HL-60/S4 treated with retinoic acid at 250 ng/mL for 4 days and 3 days (cell line): Measurements from ENCODE around the gene ADGRG4.
"Not testable (repeated sequence)": the region's sequence is repeated elsewhere in the genome, so short reads cannot be mapped to it uniquely, and the experiment has no call there.

ENCODE experiments used
- in situ Hi-C: fragments of 300-500 bp; cut with MboI; formaldehyde crosslinking; loops from 2 replicates; pipeline ENCODE4 v1.7.0; 2022; ENCODE audit warnings: low sequenced_read_pairs

Gene ADGRG4, protein sequence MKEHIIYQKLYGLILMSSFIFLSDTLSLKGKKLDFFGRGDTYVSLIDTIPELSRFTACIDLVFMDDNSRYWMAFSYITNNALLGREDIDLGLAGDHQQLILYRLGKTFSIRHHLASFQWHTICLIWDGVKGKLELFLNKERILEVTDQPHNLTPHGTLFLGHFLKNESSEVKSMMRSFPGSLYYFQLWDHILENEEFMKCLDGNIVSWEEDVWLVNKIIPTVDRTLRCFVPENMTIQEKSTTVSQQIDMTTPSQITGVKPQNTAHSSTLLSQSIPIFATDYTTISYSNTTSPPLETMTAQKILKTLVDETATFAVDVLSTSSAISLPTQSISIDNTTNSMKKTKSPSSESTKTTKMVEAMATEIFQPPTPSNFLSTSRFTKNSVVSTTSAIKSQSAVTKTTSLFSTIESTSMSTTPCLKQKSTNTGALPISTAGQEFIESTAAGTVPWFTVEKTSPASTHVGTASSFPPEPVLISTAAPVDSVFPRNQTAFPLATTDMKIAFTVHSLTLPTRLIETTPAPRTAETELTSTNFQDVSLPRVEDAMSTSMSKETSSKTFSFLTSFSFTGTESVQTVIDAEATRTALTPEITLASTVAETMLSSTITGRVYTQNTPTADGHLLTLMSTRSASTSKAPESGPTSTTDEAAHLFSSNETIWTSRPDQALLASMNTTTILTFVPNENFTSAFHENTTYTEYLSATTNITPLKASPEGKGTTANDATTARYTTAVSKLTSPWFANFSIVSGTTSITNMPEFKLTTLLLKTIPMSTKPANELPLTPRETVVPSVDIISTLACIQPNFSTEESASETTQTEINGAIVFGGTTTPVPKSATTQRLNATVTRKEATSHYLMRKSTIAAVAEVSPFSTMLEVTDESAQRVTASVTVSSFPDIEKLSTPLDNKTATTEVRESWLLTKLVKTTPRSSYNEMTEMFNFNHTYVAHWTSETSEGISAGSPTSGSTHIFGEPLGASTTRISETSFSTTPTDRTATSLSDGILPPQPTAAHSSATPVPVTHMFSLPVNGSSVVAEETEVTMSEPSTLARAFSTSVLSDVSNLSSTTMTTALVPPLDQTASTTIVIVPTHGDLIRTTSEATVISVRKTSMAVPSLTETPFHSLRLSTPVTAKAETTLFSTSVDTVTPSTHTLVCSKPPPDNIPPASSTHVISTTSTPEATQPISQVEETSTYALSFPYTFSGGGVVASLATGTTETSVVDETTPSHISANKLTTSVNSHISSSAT (N-terminal part only)

DNA sequence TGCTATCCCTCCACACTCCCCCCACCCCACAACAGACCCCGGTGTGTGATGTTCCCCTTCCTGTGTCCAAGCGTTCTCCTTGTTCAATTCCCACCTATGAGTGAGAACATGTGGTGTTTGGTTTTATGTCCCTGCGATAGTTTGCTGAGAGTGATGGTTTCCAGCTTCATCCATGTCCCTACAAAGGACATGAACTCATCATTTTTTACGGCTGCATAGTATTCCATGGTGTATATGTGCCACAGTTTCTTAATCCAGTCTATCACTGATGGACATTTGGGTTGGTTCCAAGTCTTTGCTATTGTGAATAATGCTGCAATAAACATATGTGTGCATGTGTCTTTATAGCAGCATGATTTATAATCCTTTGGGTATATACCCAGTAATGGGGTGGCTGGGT is at the start of gene ADGRG4:
Gene ADGRG4 (plus strand): TSS at position 243 of the 400 bp plus-strand sequence. CDS start 7,815 bp downstream, outside the sequence.
- in situ Hi-C loops, result not testable (repeated sequence)

DNA sequence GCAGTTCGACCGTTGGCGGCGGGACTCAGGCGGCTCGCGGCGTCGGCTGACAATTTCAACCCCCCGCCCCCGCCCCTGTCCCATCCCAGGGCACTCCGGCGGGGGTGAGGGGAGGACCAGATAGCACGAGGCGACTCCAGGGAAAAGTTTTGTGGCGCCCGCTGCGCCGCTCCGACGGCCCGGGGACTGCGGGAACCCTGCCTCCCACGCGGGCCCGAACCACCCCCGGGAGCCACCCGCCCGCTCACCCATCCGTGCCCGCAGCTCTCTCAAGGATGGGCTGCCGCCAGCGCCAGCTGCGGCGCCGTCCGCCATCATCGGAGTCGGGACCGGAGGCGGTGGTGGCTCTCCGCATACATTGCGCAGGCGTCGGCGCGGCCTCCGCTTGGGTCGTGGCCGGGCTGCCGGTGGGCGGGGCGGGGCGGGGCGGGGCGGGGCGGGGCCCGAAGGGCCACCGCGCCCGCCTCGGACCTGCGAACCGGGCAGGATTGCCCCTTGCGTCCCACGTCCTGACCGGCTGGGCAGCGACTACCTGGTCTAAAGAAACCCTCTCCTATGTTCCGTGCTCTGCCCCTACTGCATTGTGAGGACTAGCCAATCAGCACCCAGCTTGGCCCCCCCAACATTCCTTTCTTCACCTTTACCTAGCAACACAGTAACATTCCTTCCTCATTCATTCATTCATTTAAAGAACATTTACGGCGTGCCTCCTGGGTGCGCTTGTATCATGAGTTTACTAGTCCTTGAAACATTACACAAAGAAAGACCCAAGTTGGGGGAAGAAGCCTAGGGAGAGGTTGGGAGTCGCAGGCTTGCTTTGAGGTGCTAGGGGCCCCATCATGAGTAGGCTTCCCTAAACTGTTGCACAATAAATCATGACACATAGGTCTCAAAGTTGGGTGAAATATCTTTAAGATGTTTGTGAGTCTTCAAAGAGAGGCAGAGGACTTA is 49.4 kb upstream of the ADGRG4 start, which contains the start of gene MAP7D3:
Gene MAP7D3 (minus strand): TSS at position 360 of the 951 bp plus-strand sequence. CDS start 42 bp downstream, at position 318.
- in situ Hi-C loops, result no loop called here

DNA sequence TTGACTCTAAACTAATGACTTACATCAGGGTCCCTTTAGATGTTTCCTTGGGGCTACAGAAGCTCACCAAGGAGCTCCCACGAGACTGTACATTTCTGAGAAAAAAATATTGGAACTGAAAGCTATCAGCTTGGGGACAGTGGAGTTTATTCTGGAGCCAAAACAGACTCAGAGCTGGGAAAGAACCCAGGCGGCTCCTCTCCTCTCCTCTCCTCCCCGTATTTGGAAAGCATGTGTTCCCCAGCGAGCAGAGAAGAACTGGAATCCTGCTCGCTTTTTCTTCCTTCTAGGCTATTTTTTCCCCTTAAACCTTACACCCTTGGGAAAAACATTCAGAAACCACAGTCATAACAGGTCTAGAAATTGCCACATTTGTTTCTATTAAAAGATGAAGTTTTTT is 45.2 kb upstream of the ADGRG4 start:
- in situ Hi-C loops, result no loop called here

DNA sequence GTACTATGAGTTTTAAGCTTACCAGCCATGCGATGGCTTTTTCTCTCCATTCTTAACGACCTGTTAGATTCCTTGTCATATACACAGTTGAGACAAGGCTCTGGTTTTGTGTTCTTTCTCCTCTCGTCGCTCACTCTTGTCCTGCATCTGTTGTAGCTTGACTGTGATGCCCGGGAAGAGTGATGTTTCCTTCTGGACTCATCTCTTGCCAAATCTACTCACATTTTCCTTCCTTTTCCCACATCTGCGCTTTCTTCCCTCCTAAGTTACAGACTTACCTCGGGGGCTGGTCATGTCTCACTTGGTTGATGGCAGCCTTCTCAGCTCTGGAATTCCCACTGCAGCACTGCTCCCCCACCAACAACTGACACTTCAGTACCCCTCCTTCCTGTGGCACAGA is 44.7 kb upstream of the ADGRG4 start:
- in situ Hi-C loops, result no loop called here

DNA sequence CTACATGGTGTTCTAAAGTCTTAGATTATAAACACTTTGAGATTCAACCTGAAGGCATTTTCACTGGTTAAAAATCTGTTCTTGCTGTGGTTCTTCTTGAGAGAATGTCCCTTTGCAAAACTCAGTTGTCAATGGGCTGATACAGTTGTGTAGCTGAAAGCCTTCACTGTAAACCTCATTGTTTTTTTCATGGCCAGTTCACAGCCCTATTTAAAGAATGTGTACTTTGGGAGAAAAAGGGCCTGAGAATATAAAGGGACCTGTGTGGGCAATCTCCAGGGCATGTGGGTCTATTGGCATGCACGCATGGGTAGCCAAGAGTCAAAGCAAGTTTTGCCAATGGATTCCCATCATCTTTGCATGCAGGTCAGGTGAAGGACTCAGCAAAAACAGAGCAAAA is 41.8 kb upstream of the ADGRG4 start:
- in situ Hi-C loops, result no loop called here

DNA sequence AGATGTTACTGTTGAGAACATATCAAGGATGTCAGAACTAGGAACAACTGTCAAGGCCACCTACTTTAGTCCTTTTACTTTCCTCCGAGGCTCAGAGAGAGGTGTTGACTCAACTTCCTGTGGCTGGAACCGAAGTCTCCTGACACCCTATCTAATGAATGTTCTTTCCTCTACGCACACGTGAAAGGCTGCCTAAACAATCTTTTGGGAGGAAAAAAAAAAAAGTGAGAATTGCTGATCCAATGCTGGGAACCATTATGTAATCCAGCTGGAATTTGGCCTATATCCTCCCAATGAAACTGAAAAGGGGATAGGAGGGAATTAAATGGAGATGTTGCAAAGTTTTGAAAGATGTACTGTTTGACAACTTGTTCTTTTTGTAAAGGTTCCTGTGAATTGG is 41.2 kb upstream of the ADGRG4 start:
- in situ Hi-C loops, result no loop called here

DNA sequence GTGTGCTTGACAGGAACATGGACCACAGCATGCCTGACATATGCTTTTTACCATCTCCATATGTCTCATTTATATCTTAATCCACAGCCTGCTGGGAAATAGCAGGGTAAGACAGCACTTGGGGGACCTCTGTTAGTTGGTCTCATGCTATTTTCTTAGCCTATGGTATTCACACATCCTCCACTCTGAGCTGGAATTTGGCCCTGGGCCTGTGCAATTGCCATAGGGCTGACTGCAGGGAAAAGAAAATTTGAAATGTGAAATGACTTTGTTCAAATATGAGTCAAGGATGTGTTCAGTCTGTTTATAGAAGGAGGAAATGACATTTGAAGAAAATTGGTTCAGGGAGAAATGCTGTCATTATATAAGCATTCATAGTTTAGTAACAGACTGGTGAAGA is 40.0 kb upstream of the ADGRG4 start:
- in situ Hi-C loops, result no loop called here

DNA sequence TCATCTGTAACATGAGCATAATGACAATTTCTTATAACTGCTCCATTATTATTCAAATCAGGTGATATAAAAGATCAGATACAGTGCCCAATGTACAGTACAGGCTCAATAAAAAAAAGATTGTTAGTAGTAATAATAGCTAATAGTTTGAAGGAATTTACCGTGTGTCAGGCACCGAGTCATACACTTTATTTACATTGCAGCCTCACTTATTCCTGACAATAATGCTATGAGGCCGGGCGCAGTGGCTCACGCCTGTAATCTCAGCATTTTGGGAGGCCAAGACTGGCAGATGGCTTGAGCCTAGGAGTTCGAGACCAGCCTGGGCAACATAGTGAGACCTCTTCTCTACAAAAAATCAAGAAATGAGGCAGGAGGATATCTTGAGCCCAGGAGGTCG is 39.4 kb upstream of the ADGRG4 start:
- in situ Hi-C loops, result no loop called here

DNA sequence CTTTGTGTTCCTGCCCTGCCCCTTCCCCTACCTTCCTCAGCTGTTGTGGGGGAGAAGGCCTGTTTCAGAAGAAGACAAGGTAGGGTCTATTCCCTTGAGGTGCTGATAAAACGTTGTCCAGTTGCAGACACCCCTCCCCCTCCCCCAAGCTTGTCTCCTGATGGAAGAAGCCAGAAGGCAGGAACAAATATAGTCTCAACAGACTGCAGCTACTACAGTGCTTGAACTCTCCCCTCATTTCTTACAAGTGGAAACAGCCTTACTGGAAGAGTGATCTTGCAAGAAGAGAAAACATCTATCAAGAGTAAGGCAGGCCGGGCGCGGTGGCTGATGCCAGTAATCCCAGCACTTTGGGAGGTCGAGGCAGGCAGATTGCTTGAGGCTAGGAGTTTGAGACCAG is 38.5 kb upstream of the ADGRG4 start:
- in situ Hi-C loops, result no loop called here

DNA sequence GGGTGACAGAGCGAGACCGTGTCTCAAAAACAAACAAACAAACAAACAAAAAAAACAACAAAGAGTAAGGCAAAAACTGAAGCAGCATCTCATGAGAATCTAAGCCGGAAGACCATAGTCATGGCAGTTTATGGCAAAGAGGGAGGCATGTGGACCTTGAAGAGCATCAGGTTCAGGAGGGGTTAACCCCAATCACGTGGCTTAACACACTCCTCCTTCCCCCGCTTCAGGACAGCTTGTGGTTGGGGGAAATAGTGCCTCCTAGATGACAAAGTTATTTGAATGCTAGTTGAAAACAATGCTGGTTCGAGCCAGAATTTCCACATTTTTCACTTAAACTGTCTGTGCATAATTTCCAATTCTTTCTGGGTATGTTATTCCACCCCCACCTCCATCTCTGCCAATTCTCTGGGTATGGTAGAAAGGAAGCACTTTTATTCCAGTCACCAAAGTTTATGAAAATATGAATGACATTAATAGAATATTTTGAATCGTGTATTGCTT is 37.9 kb upstream of the ADGRG4 start:
- in situ Hi-C loops, result no loop called here

DNA sequence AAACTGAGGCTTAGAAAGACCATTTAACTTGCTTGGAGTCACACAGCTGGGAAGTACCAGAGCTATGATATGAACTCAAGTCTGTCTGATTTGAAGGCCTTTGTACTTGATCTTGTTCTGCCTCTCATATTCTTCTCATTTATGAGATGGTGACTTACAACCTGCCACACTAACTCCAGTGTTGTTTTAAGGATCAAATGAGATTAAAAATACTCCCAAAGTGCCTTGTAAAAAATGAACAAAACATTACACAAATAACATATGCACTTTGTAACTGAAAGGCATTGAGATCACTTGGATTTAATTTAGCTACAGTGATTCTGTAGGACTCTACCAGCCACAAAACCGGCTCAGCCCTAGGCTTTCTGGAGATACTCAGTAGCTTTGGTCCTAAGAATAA is 33.9 kb upstream of the ADGRG4 start:
- in situ Hi-C loops, result no loop called here

DNA sequence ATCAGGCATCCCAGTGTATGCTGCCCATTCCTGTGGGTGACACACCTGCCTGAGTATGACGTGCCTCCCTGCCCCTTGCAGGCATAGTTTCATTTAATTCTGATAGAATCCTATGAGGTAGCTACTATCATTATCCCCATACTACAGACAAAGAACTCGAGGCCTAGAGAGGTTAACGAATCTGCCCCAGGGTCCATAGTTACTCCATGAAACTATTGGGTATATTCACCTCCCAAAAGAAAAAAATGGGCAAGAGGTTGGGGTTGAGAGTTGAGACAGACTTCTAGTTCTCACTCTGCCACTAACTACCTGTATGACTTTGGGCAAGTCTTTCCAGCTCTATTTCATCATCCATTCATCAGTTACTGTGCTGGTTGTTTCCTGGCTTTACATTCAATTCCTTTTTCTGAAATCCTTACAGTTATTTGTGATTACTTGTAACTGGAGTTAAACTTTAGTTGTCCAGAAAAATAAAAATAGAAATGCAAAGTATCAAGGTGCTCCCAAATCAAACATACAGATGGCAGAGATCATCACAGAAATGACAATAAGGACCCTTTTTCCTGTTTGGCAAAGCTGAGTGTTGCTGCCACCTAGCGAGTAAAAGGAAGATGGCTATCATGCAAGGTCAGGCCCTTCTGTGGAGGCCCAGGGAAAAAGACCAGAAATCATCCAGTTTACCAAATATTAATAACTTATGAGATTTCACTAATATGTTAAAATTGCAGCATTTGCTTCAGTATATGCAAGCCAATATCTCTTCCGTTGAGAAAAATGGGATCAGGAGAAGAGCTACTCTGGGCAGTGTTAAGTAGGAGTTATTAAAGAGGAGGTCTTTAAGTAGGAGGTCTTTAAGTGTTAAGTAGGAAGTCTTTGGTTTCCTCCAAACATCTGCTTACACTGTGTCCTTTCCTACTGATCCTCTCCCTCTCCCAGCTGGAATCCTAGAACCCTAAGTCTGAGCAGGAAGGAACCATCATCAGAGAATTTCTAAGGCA is 32.4 kb upstream of the ADGRG4 start:
- in situ Hi-C loops, result no loop called here

DNA sequence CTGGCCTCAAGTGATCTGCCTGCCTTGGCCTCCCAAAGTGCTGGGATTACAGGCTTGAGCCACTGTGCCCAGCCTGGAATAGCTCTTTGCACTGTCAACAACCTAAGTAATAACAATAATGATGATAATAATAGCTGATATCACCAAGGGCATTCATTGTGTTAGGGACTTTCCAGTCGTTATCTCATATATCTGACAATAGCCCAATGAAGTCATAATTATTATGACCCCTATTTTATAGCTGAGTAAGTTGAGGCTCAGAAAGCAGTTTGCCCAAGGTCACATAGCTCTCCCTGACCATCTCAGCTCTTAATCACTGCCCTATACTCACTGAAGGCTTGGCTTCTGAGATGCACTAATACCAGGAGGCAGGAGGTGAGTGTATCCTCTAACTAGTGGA is 30.8 kb upstream of the ADGRG4 start:
- in situ Hi-C loops, result no loop called here

DNA sequence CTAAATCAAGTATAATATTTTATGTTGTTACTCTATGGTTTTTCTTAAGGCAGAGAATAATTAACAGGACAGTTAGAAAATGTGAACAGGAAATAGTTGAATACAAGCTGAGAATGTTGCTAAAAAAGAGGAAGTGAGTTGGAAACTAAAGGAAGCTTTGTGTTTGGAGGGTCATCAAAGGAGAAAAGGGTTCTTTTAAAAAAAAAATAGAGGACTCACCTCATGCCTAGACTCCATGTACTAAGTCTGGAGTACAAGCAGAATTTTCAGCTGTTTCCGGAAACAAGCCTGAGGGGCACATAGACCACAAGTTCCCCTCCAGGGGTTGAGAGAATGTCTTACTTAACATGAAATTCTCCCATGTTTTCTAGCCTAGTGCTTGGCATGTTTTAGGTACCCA is 29.5 kb upstream of the ADGRG4 start:
- in situ Hi-C loops, result no loop called here

DNA sequence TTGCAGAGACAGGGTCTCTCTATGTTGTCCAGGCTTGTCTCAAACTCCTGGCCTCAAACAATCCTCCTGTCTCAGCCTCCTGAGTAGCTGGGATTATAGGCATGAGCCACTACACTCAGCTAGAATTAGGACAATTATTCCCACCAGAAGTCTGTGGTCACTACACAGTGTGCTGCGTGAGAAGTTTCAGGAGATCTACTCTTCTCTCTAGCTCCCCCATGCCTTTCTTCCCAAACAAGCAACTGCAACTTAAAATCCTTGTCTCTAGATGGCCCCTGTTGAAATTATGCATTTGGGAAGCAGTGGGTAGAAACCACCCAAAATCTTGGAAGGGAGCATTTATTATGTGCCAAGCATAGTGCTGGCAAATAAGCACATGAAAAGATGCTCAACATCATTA is 28.4 kb upstream of the ADGRG4 start:
- in situ Hi-C loops, result no loop called here

DNA sequence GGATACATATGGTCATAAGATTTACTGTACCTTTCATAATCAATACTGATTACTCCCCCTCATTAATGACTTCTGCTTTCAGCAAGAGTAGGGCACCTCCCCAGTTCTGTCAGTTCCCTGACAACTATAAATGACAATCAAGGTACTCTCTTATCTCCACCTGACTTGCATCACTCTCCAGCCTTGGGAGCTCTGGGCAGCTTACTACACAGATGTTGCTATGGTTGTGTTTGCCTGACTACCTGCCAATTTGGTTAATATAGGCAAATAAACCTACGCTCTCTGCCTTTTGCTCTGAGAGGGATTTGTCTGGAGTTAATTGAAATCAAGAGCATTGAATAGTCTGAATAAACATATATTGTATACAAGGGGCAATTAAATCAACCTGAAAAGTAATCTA is 26.8 kb upstream of the ADGRG4 start:
- in situ Hi-C loops, result no loop called here

DNA sequence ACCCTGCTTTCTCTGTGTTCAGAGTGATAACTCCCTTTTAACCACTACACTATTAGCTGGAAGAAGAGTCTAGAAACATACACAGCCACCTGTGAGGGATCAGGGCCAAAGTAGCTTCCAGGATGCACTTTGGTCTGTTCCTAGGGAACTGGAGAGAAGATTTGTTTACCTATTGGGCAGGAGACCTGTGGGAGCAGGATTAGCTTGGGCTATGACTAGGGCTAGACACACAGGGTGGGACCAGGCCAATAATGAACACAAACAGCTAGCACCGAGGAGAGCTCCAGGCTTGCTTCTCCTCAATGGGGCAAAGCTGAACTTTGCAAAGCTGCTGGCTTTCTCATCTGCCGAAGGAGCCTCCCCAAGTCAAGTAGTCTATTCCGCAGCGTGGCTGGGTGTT is 25.2 kb upstream of the ADGRG4 start:
- in situ Hi-C loops, result no loop called here

DNA sequence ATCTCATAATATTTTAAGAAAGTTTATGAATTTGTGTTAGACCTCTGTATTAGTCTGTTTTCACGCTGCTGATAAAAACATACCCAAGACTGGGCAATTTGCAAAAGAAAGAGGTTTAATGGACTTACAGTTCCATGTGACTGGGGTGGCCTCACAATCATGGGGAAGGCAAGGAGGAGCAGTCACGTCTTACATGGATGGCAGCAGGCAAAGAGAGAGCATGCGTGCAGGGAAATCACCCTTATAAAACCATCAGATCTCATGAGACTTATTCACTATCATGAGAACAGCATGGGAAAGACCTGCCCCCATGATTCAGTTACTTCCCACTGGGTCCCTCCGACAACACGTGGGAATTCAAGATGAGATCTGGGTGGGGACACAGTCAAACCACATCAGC is 14.4 kb upstream of the ADGRG4 start:
- in situ Hi-C loops, result not testable (repeated sequence)

DNA sequence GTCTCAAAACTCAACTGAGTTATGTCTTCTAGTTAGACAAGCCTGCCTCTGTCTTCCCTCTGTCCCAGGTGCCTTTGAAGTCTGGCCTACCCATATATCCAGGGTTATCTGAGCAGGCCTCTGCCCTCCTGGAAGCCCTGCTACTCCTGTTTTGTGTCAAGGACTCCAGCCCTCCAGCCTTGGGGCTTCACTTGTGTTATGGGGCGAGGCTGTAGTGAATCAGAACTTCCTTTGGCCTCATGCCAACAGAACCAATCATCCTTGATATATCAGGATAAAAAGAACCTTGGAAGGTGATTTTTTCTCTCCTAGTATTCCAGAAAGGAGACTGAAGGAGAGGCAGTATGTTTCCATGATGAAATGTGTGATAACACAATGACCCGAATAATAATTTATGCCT is 8.9 kb upstream of the ADGRG4 start:
- in situ Hi-C loops, result no loop called here
